Ishikawa (cell line): ENCODE measurements around the gene LRRC72.

Experiments
- CEBPB ChIP-seq: IDR thresholded peaks from 2 replicates; pipeline ENCODE4 v1.6.1; 2012
- CREB1 ChIP-seq: IDR thresholded peaks from 2 replicates; pipeline ENCODE4 v1.6.1; 2012; ENCODE audit warnings: low read depth
- EGR1 ChIP-seq: IDR thresholded peaks from 2 replicates; pipeline ENCODE4 v1.6.1; 2012
- EP300 ChIP-seq: IDR thresholded peaks from 2 replicates; pipeline ENCODE4 v1.6.1; 2012; ENCODE audit warnings: borderline replicate concordance
- FOXM1 ChIP-seq: IDR thresholded peaks from 2 replicates; pipeline ENCODE4 v1.6.1; 2012; ENCODE audit warnings: low read depth, borderline replicate concordance
- MAX ChIP-seq: IDR thresholded peaks from 2 replicates; pipeline ENCODE4 v1.6.1; 2012
- NFIC ChIP-seq: IDR thresholded peaks from 2 replicates; pipeline ENCODE4 v1.6.1; 2012
- RAD21 ChIP-seq: IDR thresholded peaks from 2 replicates; pipeline ENCODE4 v1.6.1; 2012; ENCODE audit warnings: low read depth
- TAF1 ChIP-seq: IDR thresholded peaks from 2 replicates; pipeline ENCODE4 v1.6.1; 2012; ENCODE audit warnings: low read depth, mild to moderate bottlenecking
- TCF12 ChIP-seq: IDR thresholded peaks from 2 replicates; pipeline ENCODE4 v1.6.1; 2012; ENCODE audit warnings: low read depth
- TEAD4 ChIP-seq: IDR thresholded peaks from 2 replicates; pipeline ENCODE4 v1.6.1; 2012
- USF1 ChIP-seq: IDR thresholded peaks from 2 replicates; pipeline ENCODE4 v1.6.1; 2012
- YY1 ChIP-seq: IDR thresholded peaks from 2 replicates; pipeline ENCODE4 v1.6.1; 2012; ENCODE audit warnings: low read depth
- TF ChIP-seq, protein P1 (sequence below): IDR thresholded peaks from 2 replicates; pipeline ENCODE4 v1.6.1; 2012; ENCODE audit warnings: low read depth, mild to moderate bottlenecking

DNA sequence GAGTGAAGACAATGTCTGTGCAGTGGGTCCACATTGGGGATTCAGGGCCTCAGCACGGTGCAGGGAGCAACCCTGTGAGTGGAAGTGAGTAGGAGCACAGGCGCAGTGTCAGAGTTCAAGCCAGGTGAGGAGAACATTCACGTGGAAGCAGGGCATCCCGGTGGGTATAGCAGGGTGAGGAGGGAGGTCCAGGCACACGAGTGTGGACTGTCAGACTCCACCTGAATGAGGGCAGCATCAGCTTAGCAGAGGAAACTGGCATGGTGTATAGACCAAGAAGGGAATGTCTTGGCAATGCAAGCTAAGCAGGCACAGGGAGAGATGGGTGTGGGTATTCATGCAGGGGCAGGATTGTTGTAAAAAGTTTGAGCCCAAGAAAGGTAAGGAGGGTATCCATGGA lies 15.3 kb upstream of the LRRC72 start:
- no peak for TF ChIP-seq CREB1
- no peak for TF ChIP-seq MAX
- TF ChIP-seq EP300, result no peak
- TF ChIP-seq RAD21, result no peak
- TF ChIP-seq YY1, result no peak
- TF ChIP-seq FOXM1, result no peak
- TF ChIP-seq, protein P1, sequence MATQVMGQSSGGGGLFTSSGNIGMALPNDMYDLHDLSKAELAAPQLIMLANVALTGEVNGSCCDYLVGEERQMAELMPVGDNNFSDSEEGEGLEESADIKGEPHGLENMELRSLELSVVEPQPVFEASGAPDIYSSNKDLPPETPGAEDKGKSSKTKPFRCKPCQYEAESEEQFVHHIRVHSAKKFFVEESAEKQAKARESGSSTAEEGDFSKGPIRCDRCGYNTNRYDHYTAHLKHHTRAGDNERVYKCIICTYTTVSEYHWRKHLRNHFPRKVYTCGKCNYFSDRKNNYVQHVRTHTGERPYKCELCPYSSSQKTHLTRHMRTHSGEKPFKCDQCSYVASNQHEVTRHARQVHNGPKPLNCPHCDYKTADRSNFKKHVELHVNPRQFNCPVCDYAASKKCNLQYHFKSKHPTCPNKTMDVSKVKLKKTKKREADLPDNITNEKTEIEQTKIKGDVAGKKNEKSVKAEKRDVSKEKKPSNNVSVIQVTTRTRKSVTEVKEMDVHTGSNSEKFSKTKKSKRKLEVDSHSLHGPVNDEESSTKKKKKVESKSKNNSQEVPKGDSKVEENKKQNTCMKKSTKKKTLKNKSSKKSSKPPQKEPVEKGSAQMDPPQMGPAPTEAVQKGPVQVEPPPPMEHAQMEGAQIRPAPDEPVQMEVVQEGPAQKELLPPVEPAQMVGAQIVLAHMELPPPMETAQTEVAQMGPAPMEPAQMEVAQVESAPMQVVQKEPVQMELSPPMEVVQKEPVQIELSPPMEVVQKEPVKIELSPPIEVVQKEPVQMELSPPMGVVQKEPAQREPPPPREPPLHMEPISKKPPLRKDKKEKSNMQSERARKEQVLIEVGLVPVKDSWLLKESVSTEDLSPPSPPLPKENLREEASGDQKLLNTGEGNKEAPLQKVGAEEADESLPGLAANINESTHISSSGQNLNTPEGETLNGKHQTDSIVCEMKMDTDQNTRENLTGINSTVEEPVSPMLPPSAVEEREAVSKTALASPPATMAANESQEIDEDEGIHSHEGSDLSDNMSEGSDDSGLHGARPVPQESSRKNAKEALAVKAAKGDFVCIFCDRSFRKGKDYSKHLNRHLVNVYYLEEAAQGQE, result no peak
- TF ChIP-seq TAF1, result no peak
- TF ChIP-seq CEBPB, result no peak
- TF ChIP-seq EGR1, result no peak
- no peak for TF ChIP-seq TCF12
- no peak for TF ChIP-seq USF1
- no peak for TF ChIP-seq TEAD4
- no peak for TF ChIP-seq NFIC
